ENCODE measurements around the gene PLA2G2C. TPM values are rescaled to one million over a fixed set of nuclear protein-coding genes. Genes with fewer than 3 reads are reported as not detected.

PLA2G2C gene
- total and polyA plus RNA-seq, 2 donors (not counting 1 experiment from before 2014, with no cell fraction given) = 0.03 TPM; not detected in 1

GRCh38 chr1:20142001-20142710 is 44.2 kb downstream of the PLA2G2C start:
- ChIA-PET CTCF (no interaction called here), POLR2A (no interaction called here)
- ATAC-seq (ENCODE audit: low read depth) (no peak), DNase-seq (no peak)
- no peak overlapping the region for H3K4me3 ChIP-seq (ENCODE audit: control extremely low read depth in 1 of 5, extremely low read depth in 1 of 5, insufficient read depth in 1 of 5, low read depth in 2 of 5, low read length in 4 of 5)
- H3K27me3 ChIP-seq (replicated peaks in 1 of 4; ENCODE audit: control extremely low read depth in 1 of 4, control insufficient read depth in 3 of 4, insufficient read depth in 4 of 4, low read length in 3 of 4) = peaks cover 0 to 6% (median 0%) of the 10 kb centered on the region in 4 experiments
- peaks cover 0 to 4% (median 0%) of the 10 kb centered on the region in 3 donors for H3K9me3 ChIP-seq (ENCODE audit: control extremely low read depth in 1 of 3, control insufficient read depth in 2 of 3, insufficient read depth in 1 of 3, low read length in 2 of 3)
- H3K36me3 ChIP-seq (replicated peaks in 1 of 2; ENCODE audit: control extremely low read depth in 1 of 2, control insufficient read depth in 1 of 2, extremely low read depth in 1 of 2, insufficient read depth in 2 of 2, low read length in 1 of 2) = no peaks in the 10 kb centered on the region
- no peak overlapping the region for H2AFZ ChIP-seq (ENCODE audit: insufficient read depth, low read depth, low read length, poor library complexity, severe bottlenecking)
- no peak overlapping the region for H3K4me2 ChIP-seq (replicated peaks; ENCODE audit: low read depth, low read length, poor library complexity, severe bottlenecking)
- H3K79me2 ChIP-seq (ENCODE audit: control insufficient read depth, insufficient read depth, low read length) = no peaks in the 10 kb centered on the region
- Mint-ChIP-seq H3K4me1 (no peaks in the 10 kb centered on the region), H3K27ac (no peak overlapping the region), H3K4me3 (no peak overlapping the region), H3K9me3 (ENCODE audit: insufficient read depth) (no peaks in the 10 kb centered on the region), H3K27me3 (peaks cover 4% of the 10 kb centered on the region)
- no peak overlapping the region for H3K27ac ChIP-seq (ENCODE audit: low read length in 2 of 2)
- no peaks in the 10 kb centered on the region for H4K20me1 ChIP-seq (ENCODE audit: control insufficient read depth, insufficient read depth, low read length, poor library complexity, severe bottlenecking)
- H3K9ac ChIP-seq (ENCODE audit: low read length) = no peak overlapping the region
- TF ChIP-seq CTCF (IDR thresholded peaks at IDR 0.05) (no peak), EZH2 (IDR thresholded peaks at IDR 0.05; ENCODE audit: borderline replicate concordance, insufficient read depth, low read depth, low read length, poor library complexity, severe bottlenecking) (no peak)
- H3K4me1 ChIP-seq (ENCODE audit: control insufficient read depth in 2 of 2, insufficient read depth in 2 of 2, low read length in 2 of 2) = no peaks in the 10 kb centered on the region
- 93% methylated on average over 11 of the region's 13 CpGs for WGBS (ENCODE audit: insufficient coverage)
- intact Hi-C loops (cut with micrococcal nuclease) = no loop called here

- ATAC-seq (ENCODE audit: low read depth) = no peak
- no peaks in the 10 kb centered on the region for H3K9me3 Mint-ChIP-seq (ENCODE audit: insufficient read depth)
- CTCF ChIA-PET = no interaction called here
Measured at GRCh38 chr1:20141466-20141865, 44.9 kb downstream of the PLA2G2C start.

More at GRCh38 chr1:20141466-20141865, 44.9 kb downstream of the PLA2G2C start:
- no peak overlapping the region for H3K4me3 ChIP-seq (ENCODE audit: control extremely low read depth in 1 of 5, extremely low read depth in 1 of 5, insufficient read depth in 1 of 5, low read depth in 2 of 5, low read length in 4 of 5)
- intact Hi-C loops (cut with micrococcal nuclease) = no loop called here
- H3K4me3 Mint-ChIP-seq = no peak overlapping the region
- no peaks in the 10 kb centered on the region for H3K4me1 Mint-ChIP-seq
- TF ChIP-seq EZH2 (IDR thresholded peaks at IDR 0.05; ENCODE audit: borderline replicate concordance, insufficient read depth, low read depth, low read length, poor library complexity, severe bottlenecking) = no peak
- TF ChIP-seq CTCF (IDR thresholded peaks at IDR 0.05) = no peak
- no peak overlapping the region for H3K27ac ChIP-seq (ENCODE audit: low read length in 2 of 2)
- peaks cover 0 to 6% (median 0%) of the 10 kb centered on the region in 4 experiments for H3K27me3 ChIP-seq (replicated peaks in 1 of 4; ENCODE audit: control extremely low read depth in 1 of 4, control insufficient read depth in 3 of 4, insufficient read depth in 4 of 4, low read length in 3 of 4)
- peaks cover 0 to 4% (median 0%) of the 10 kb centered on the region in 3 donors for H3K9me3 ChIP-seq (ENCODE audit: control extremely low read depth in 1 of 3, control insufficient read depth in 2 of 3, insufficient read depth in 1 of 3, low read length in 2 of 3)
- no peak overlapping the region for H2AFZ ChIP-seq (ENCODE audit: insufficient read depth, low read depth, low read length, poor library complexity, severe bottlenecking)
- POLR2A ChIA-PET = no interaction called here
- DNase-seq = no peak
- WGBS (ENCODE audit: insufficient coverage) = 90% methylated on average over 6 of the region's 7 CpGs
- H3K4me2 ChIP-seq (replicated peaks; ENCODE audit: low read depth, low read length, poor library complexity, severe bottlenecking) = no peak overlapping the region
- no peaks in the 10 kb centered on the region for H4K20me1 ChIP-seq (ENCODE audit: control insufficient read depth, insufficient read depth, low read length, poor library complexity, severe bottlenecking)
- H3K9ac ChIP-seq (ENCODE audit: low read length) = no peak overlapping the region
- peaks cover 4% of the 10 kb centered on the region for H3K27me3 Mint-ChIP-seq
- H3K79me2 ChIP-seq (ENCODE audit: control insufficient read depth, insufficient read depth, low read length) = no peaks in the 10 kb centered on the region
- no peaks in the 10 kb centered on the region for H3K36me3 ChIP-seq (replicated peaks in 1 of 2; ENCODE audit: control extremely low read depth in 1 of 2, control insufficient read depth in 1 of 2, extremely low read depth in 1 of 2, insufficient read depth in 2 of 2, low read length in 1 of 2)
- no peak overlapping the region for H3K27ac Mint-ChIP-seq
- H3K4me1 ChIP-seq (ENCODE audit: control insufficient read depth in 2 of 2, insufficient read depth in 2 of 2, low read length in 2 of 2) = no peaks in the 10 kb centered on the region

Measured in B cell (primary cell).